Left renal cortex interstitium (tissue), 4 donors: Measurements from ENCODE around the gene EFNB2. TPM values are rescaled to one million over a fixed set of nuclear protein-coding genes. Genes with fewer than 3 reads are reported as not detected.

ENCODE experiments used
- DNase-seq, 4 donors: peaks; one replicate each; pipeline ENCODE4 v3.0.0-alpha.2; 2013; ENCODE audit warnings: low read depth in 4 of 4, low spot score in 2 of 4, missing footprints in 1 of 4
- polyA plus RNA-seq, 4 donors: library from polyadenylated mRNA; unstranded; fragments of 120-200 nt; gene quantifications; one replicate each; pipeline ENCODE4 v1.2.1, GENCODE V29; 2013; ENCODE audit not compliant: insufficient read length in 4 of 4

Gene EFNB2
- polyA plus RNA-seq, 4 donors, result 121 to 142 (median 129) TPM

GRCh38 chr13:106467427-106468122 lies 67.9 kb downstream of the EFNB2 start:
- no peak for DNase-seq

DNA sequence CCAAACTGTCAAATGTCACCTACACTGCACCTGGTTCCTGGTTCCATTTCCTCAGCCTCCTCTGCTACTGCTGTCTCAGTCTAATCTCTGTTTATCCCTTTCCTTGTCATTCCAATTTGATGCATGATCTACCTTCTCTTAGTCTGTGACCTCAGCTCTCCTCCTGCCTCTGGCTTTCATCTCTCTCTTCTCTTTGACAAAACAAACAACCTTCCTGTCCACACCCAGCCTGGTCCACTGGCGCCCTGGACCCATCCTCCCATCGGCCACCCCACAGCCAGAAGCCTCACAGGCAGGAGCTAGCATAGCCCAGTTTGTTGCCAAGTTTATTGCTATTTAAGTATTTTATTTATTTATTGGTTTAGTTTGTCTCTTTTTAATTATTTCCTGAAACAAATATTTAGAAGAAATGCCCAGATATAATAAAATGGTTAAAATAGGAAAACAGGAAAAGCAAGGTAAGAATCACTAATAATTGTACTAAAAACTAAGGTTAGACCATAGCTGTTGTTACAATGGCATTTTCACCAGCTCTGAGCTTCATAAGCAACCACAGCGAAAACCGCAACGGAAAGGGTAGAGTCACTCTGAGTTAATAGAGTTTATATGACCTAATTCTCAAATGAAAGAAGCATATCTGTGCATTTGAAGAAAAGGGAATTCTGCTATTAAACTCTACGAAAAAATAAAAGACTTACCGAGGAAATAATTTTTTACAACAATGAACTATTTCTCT lies 68.6 kb downstream of the EFNB2 start:
- DNase-seq, result no peak

DNA sequence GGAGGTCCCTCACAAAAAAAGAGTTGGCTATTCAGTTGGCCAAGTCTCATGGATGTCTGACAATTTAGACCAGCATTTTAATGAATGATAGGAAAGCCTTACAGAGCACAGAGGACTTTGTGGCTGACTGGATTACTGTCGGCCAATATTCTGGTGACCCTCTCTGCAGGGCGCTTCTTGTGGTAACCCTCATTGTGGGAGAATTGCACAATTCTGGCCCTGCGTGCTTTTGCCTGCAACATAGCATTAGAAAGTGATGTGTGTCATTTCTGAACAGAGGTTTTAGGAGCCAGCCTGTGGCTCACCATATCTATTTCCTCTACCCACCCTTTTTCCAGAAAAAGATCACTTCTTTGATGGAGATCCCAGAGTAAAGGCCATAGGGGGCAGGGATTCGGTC lies 71.4 kb downstream of the EFNB2 start:
- DNase-seq, result no peak

DNA sequence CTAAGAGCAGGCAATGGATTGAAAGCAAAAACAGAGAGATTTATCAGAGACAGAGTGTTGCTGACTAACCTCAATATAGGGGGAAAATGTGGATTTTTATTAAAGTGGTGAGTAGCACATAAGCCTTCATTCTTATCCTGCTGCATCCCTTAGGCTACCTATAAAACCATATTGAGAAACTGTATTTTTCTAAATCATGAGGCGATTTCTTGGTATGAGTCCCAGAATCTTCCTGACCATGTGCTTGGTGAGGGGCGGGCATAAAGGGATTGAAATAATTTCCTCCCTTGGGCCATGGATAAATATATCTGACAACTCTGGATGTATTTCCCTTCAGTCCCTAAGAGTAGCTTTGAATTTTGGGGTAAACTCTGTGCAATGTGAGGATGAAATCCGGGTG lies 72.8 kb downstream of the EFNB2 start:
- no peak for DNase-seq

GRCh38 chr13:106455777-106456176 lies 79.7 kb downstream of the EFNB2 start:
- no peak for DNase-seq

DNA sequence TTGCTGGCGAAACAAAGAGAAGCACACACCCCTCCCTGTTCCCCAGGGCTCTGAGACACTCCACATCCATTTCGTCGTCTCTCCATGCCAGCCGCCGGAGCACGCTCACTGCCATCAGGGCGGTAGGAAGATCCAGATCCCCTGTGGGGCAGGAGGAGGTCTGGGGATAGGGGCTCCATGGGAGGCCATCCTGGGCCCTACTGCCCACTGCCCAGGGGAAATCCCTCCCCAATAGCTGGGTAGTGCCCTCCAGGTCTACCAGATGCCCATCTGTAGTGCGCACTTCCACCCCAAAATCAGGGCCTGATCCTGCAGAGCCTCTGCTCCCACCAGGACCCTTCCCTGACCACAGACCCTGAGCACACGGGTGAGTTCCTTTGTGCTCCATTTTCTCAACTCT lies 80.3 kb downstream of the EFNB2 start:
- no peak for DNase-seq

- DNase-seq, result no peak
Observed at GRCh38 chr13:106453101-106453500, 82.4 kb downstream of the EFNB2 start.

- no peak for DNase-seq
Observed at GRCh38 chr13:106450991-106451390, 84.5 kb downstream of the EFNB2 start.

GRCh38 chr13:106449096-106449495 lies 86.4 kb downstream of the EFNB2 start:
- no peak for DNase-seq

DNA sequence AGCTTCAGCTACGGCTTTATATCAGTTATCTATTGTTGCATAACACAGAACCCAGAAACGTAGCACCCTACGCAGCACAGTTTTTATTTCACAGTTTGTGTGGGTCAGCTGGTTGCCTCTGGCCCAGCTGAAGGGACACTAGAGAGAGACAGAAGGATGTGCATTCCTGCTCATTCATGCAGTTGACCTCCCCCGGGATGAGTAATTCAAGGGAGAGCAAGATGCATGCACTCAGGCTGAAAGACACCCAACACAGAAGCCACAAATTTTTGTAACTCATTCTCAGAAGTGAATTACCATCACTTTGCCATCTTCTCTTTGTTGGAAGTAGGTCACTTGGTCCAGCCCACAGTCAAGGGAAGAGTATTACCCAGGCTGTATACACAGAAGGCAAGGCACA lies 89.5 kb downstream of the EFNB2 start:
- no peak for DNase-seq

DNA sequence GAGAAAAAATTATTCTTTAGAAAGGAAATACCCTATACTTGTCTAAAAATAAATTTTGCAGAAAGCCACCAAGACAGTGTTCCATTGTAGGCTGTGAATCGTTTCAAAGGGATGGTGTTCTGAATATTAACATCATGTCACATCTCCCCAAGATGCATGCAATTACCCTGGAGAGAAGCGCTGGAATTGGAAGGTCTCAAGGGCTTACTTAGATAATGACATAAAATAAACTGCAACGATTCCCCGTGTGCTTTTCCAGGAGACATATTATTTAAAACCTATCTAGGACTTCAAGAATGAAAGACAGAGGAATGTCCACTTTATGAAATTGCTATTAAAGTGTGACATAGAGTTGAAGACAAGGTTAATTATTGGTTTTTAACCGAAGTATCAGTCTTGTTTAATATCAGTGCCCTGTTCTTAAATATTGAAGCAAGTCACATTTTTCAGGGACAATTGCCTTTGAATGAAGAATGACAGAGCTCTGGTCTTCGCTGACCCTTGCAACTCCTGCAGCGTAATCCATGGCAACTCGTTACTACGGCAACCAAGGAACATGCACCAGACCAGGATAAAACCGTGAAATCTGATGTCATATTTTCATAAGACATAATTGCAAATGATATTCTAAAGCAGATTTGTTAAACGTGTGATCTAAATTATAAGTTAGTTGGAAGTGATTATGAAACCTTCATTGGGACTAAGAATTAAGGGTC lies 91.7 kb downstream of the EFNB2 start:
- DNase-seq, result no peak

GRCh38 chr13:106440866-106441265 lies 94.6 kb downstream of the EFNB2 start:
- no peak for DNase-seq

Other genes starting within 250 kb of the EFNB2 start
- gene ARGLU1, start 32.5 kb upstream of the EFNB2 start, polyA plus RNA-seq, result 100 to 1,000 TPM; 265 to 465 (median 351) TPM